ENCODE measurements around the gene SDK2.

SDK2 gene

GRCh38 chr17:73667181-73667959, 23.1 kb upstream of the SDK2 start:
- Mint-ChIP-seq H3K9me3 (peaks cover 6% of the 10 kb centered on the region), H3K36me3 (ENCODE audit: low read depth) (no peaks in the 10 kb centered on the region), H3K27me3 (peaks cover 3% of the 10 kb centered on the region), H3K4me3 (peak overlapping the region; percentile 22), H3K4me1 (ENCODE audit: low read depth) (peaks cover 21% of the 10 kb centered on the region), H3K27ac (no peak overlapping the region)

GRCh38 chr17:73663614-73664013, 19.4 kb upstream of the SDK2 start:
- H3K9me3 Mint-ChIP-seq: no peaks in the 10 kb centered on the region
- no peaks in the 10 kb centered on the region for H3K36me3 Mint-ChIP-seq (ENCODE audit: low read depth)
- H3K27me3 Mint-ChIP-seq: peaks cover 3% of the 10 kb centered on the region
- H3K27ac Mint-ChIP-seq: no peak overlapping the region
- H3K4me3 Mint-ChIP-seq: no peak overlapping the region
- peaks cover 21% of the 10 kb centered on the region for H3K4me1 Mint-ChIP-seq (ENCODE audit: low read depth)

- Mint-ChIP-seq H3K4me1 (ENCODE audit: low read depth) (no peaks in the 10 kb centered on the region), H3K27ac (no peak overlapping the region), H3K36me3 (ENCODE audit: low read depth) (no peaks in the 10 kb centered on the region), H3K4me3 (no peak overlapping the region), H3K9me3 (no peaks in the 10 kb centered on the region), H3K27me3 (no peaks in the 10 kb centered on the region)
Observed at GRCh38 chr17:73660366-73660765, 16.1 kb upstream of the SDK2 start.

GRCh38 chr17:73658821-73659515, 14.7 kb upstream of the SDK2 start:
- H3K4me3 Mint-ChIP-seq: no peak overlapping the region
- H3K27me3 Mint-ChIP-seq: no peaks in the 10 kb centered on the region
- H3K4me1 Mint-ChIP-seq (ENCODE audit: low read depth): no peaks in the 10 kb centered on the region
- no peak overlapping the region for H3K27ac Mint-ChIP-seq
- H3K36me3 Mint-ChIP-seq (ENCODE audit: low read depth): peaks cover 10% of the 10 kb centered on the region
- peaks cover 10% of the 10 kb centered on the region for H3K9me3 Mint-ChIP-seq

- Mint-ChIP-seq H3K27ac (peak overlapping the region; percentile 58), H3K4me1 (ENCODE audit: low read depth) (no peaks in the 10 kb centered on the region), H3K9me3 (peaks cover 17% of the 10 kb centered on the region), H3K4me3 (no peak overlapping the region), H3K27me3 (no peaks in the 10 kb centered on the region), H3K36me3 (ENCODE audit: low read depth) (peaks cover 10% of the 10 kb centered on the region)
Observed at GRCh38 chr17:73657473-73658116, 13.3 kb upstream of the SDK2 start.

GRCh38 chr17:73654241-73654640, 10.0 kb upstream of the SDK2 start:
- no peak overlapping the region for H3K4me3 Mint-ChIP-seq
- no peaks in the 10 kb centered on the region for H3K4me1 Mint-ChIP-seq (ENCODE audit: low read depth)
- H3K9me3 Mint-ChIP-seq: peaks cover 17% of the 10 kb centered on the region
- peaks cover 10% of the 10 kb centered on the region for H3K36me3 Mint-ChIP-seq (ENCODE audit: low read depth)
- no peak overlapping the region for H3K27ac Mint-ChIP-seq
- no peaks in the 10 kb centered on the region for H3K27me3 Mint-ChIP-seq

GRCh38 chr17:73653810-73654209, 9.6 kb upstream of the SDK2 start:
- Mint-ChIP-seq H3K9me3 (peaks cover 17% of the 10 kb centered on the region), H3K4me1 (ENCODE audit: low read depth) (no peaks in the 10 kb centered on the region), H3K36me3 (ENCODE audit: low read depth) (peaks cover 10% of the 10 kb centered on the region), H3K27me3 (no peaks in the 10 kb centered on the region), H3K4me3 (no peak overlapping the region), H3K27ac (no peak overlapping the region)

GRCh38 chr17:73652886-73653480, 8.7 kb upstream of the SDK2 start:
- Mint-ChIP-seq H3K27me3 (no peaks in the 10 kb centered on the region), H3K4me1 (ENCODE audit: low read depth) (no peaks in the 10 kb centered on the region), H3K27ac (no peak overlapping the region), H3K36me3 (ENCODE audit: low read depth) (peaks cover 10% of the 10 kb centered on the region), H3K9me3 (peaks cover 17% of the 10 kb centered on the region), H3K4me3 (no peak overlapping the region)

GRCh38 chr17:73650617-73651200, 6.5 kb upstream of the SDK2 start:
- Mint-ChIP-seq H3K27ac (no peak overlapping the region), H3K4me1 (ENCODE audit: low read depth) (no peaks in the 10 kb centered on the region), H3K27me3 (peaks cover 12% of the 10 kb centered on the region), H3K9me3 (peaks cover 17% of the 10 kb centered on the region), H3K36me3 (ENCODE audit: low read depth) (peaks cover 10% of the 10 kb centered on the region), H3K4me3 (no peak overlapping the region)

- H3K36me3 Mint-ChIP-seq (ENCODE audit: low read depth): peaks cover 10% of the 10 kb centered on the region
- no peak overlapping the region for H3K27ac Mint-ChIP-seq
- peaks cover 12% of the 10 kb centered on the region for H3K27me3 Mint-ChIP-seq
- H3K4me1 Mint-ChIP-seq (ENCODE audit: low read depth): no peaks in the 10 kb centered on the region
- H3K4me3 Mint-ChIP-seq: no peak overlapping the region
- H3K9me3 Mint-ChIP-seq: peaks cover 17% of the 10 kb centered on the region
Observed at GRCh38 chr17:73650140-73650539, 5.9 kb upstream of the SDK2 start.

GRCh38 chr17:73648974-73649373, 4.7 kb upstream of the SDK2 start:
- Mint-ChIP-seq H3K9me3 (peaks cover 7% of the 10 kb centered on the region), H3K4me3 (no peak overlapping the region), H3K4me1 (ENCODE audit: low read depth) (no peaks in the 10 kb centered on the region), H3K27me3 (peaks cover 12% of the 10 kb centered on the region), H3K27ac (no peak overlapping the region), H3K36me3 (ENCODE audit: low read depth) (no peaks in the 10 kb centered on the region)

GRCh38 chr17:73648543-73648820, 4.2 kb upstream of the SDK2 start:
- H3K27me3 Mint-ChIP-seq: peaks cover 12% of the 10 kb centered on the region

GRCh38 chr17:73647772-73648542, 3.7 kb upstream of the SDK2 start:
- H3K27ac Mint-ChIP-seq: no peak overlapping the region
- peaks cover 13% of the 10 kb centered on the region for H3K27me3 Mint-ChIP-seq
- H3K9me3 Mint-ChIP-seq: no peaks in the 10 kb centered on the region
- H3K4me1 Mint-ChIP-seq (ENCODE audit: low read depth): peaks cover under 1% of the 10 kb centered on the region
- no peak overlapping the region for H3K4me3 Mint-ChIP-seq
- H3K36me3 Mint-ChIP-seq (ENCODE audit: low read depth): no peaks in the 10 kb centered on the region

More at GRCh38 chr17:73648543-73648820, 4.2 kb upstream of the SDK2 start:
- Mint-ChIP-seq H3K27ac (no peak overlapping the region), H3K36me3 (ENCODE audit: low read depth) (no peaks in the 10 kb centered on the region), H3K4me1 (ENCODE audit: low read depth) (no peaks in the 10 kb centered on the region), H3K9me3 (peaks cover 4% of the 10 kb centered on the region), H3K4me3 (no peak overlapping the region)

- Mint-ChIP-seq H3K4me3 (no peak overlapping the region), H3K27me3 (peaks cover 17% of the 10 kb centered on the region), H3K36me3 (ENCODE audit: low read depth) (no peaks in the 10 kb centered on the region), H3K9me3 (no peaks in the 10 kb centered on the region), H3K4me1 (ENCODE audit: low read depth) (peaks cover 4% of the 10 kb centered on the region), H3K27ac (no peak overlapping the region)
Observed at GRCh38 chr17:73647301-73647695, 3.1 kb upstream of the SDK2 start.
